ENCODE data around the gene RXRG. TPM values are rescaled to one million over a fixed set of nuclear protein-coding genes. Genes with fewer than 3 reads are reported as not detected.

RXRG gene
- total RNA-seq, 4 donors from 2014 or later, result 0.13 to 4.0 (median 0.84) TPM

DNA sequence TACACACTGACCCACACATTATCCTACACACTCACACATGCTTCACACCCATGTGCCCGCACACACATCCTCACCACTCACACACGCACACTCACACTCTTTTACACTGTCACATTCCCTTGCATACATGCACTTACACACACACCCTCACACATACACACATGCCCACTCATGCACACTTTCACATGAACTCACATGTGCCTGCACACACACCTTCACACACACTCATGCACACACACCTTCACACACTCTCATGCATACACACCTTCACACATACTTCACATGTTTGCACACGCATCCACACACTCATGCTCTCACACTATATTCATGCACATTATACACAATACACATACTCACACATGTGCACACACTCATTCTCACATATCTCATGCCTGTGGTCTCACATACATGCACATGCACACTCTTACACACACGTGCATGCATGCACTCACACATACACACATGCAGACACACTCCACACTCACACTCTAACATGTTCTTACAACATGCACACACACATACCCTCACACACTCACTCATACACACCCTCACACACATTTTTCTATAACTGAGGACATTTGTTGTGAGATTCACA, 42.3 kb downstream of the RXRG start:
- Histone ChIP-seq H3K4me3 (replicated peaks in 1 of 3) (no peak overlapping the region), H3K36me3 (no peaks in the 10 kb centered on the region), H3K9me3 (no peaks in the 10 kb centered on the region), H3K27me3 (no peaks in the 10 kb centered on the region), H3K4me1 (no peaks in the 10 kb centered on the region), H3K27ac (no peak overlapping the region)
- DNase-seq, result no peak
- 91 to 94% methylated on average over 4 of the region's 4 CpGs for WGBS, 2 donors
- TF ChIP-seq POLR2A (IDR thresholded peaks at IDR 0.05), result no peak
- TF ChIP-seq, protein P1, sequence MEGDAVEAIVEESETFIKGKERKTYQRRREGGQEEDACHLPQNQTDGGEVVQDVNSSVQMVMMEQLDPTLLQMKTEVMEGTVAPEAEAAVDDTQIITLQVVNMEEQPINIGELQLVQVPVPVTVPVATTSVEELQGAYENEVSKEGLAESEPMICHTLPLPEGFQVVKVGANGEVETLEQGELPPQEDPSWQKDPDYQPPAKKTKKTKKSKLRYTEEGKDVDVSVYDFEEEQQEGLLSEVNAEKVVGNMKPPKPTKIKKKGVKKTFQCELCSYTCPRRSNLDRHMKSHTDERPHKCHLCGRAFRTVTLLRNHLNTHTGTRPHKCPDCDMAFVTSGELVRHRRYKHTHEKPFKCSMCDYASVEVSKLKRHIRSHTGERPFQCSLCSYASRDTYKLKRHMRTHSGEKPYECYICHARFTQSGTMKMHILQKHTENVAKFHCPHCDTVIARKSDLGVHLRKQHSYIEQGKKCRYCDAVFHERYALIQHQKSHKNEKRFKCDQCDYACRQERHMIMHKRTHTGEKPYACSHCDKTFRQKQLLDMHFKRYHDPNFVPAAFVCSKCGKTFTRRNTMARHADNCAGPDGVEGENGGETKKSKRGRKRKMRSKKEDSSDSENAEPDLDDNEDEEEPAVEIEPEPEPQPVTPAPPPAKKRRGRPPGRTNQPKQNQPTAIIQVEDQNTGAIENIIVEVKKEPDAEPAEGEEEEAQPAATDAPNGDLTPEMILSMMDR (IDR thresholded peaks at IDR 0.05), result no peak
- intact Hi-C loops (cut with DNase I), result loop anchor here (5.0 kb wide), 1 partner anchor 190 kb away; no protein-coding TSS in a partner anchor

DNA sequence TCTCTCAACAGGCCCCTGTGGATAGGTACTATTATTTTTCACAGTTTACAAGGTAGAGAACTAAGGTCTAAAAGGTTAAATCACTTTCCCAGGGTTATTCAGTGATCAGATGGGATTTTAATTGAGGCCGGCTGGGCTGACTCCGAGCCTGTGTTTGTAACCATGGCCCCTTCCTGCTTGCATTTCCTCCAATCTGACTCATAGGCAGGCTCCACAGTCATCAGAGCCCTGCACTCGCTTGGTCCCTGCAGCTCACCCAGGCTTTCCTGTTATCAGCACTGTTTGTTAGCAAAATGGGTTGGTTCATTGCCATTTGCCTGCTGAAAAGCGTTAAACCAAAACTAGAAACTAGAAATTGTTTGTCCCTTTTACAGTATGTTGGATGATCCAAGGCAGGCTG, 47.0 kb downstream of the RXRG start:
- intact Hi-C loops (cut with DNase I), result loop anchor here (10.0 kb wide), 1 partner anchor 517 kb away; no protein-coding TSS in a partner anchor
- no peak for DNase-seq
- Histone ChIP-seq H3K27me3 (no peaks in the 10 kb centered on the region), H3K4me1 (peaks cover 0 to 6% of the 10 kb centered on the region in 2 donors), H3K4me3 (replicated peaks in 1 of 3) (no peak overlapping the region), H3K9me3 (no peaks in the 10 kb centered on the region), H3K27ac (no peak overlapping the region), H3K36me3 (no peaks in the 10 kb centered on the region)
- no peak for TF ChIP-seq POLR2A (IDR thresholded peaks at IDR 0.05)
- TF ChIP-seq, protein P1 (IDR thresholded peaks at IDR 0.05), result no peak
- WGBS, 2 donors, result 47 to 63% methylated on average over 4 of the region's 4 CpGs

DNA sequence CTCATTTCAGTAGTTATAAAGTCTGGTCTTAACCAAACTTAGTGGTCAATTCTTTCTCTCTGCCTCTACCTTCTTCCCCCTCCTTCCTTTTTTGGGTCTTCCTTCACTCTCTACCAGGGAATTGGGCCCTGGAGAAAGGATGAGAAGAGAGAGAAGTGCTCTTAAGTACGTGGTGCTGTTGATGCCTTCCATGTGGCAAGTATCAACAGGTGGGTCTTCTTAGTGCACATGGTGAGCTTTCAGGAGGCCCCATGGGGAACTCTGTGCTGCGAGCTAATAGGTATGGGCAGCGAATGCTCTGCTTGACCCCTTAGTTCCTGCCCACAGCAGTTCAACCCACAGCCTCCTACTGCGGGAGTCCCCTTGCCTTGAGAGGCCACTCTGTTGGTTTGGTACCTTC, 49.0 kb downstream of the RXRG start:
- no peak overlapping the region for H3K27ac ChIP-seq
- intact Hi-C loops (cut with DNase I), result loop anchor here (10.0 kb wide), 1 partner anchor 519 kb away; no protein-coding TSS in a partner anchor
- no peak for DNase-seq
- TF ChIP-seq, protein P1 (IDR thresholded peaks at IDR 0.05), result no peak
- TF ChIP-seq POLR2A (IDR thresholded peaks at IDR 0.05), result no peak
- no peaks in the 10 kb centered on the region for H3K36me3 ChIP-seq
- H3K4me1 ChIP-seq, result peaks cover 0 to 6% of the 10 kb centered on the region in 2 donors
- no peaks in the 10 kb centered on the region for H3K9me3 ChIP-seq
- WGBS, 2 donors, result 89 to 94% methylated on average over 4 of the region's 4 CpGs
- no peak overlapping the region for H3K4me3 ChIP-seq (replicated peaks in 1 of 3)
- H3K27me3 ChIP-seq, result no peaks in the 10 kb centered on the region

DNA sequence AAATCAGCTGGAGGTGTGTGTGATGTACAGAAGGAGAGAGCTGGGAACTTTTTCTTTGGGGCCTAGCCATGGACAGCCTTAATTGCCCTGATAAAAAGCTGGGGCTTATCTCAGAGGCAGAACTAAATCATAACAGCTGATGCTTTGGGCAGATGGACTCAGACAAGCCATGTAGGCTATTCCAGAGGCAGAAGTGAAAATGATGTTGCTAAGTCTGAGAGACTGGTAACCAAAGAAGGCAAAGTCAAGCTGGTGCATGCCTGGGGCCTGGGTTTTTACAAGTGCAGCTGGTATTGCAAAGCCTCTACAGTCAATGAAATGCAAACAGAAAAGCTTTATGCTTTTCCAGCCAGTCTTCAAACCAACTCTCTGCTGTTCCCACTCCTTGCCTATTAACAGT, 49.4 kb downstream of the RXRG start:
- no peak overlapping the region for H3K27ac ChIP-seq
- TF ChIP-seq POLR2A (IDR thresholded peaks at IDR 0.05), result no peak
- TF ChIP-seq, protein P1 (IDR thresholded peaks at IDR 0.05), result no peak
- peaks cover 0 to 6% of the 10 kb centered on the region in 2 donors for H3K4me1 ChIP-seq
- no peak for DNase-seq
- intact Hi-C loops (cut with DNase I), result loop anchor here (10.0 kb wide), 1 partner anchor 519 kb away; no protein-coding TSS in a partner anchor
- no peaks in the 10 kb centered on the region for H3K27me3 ChIP-seq
- H3K9me3 ChIP-seq, result no peaks in the 10 kb centered on the region
- H3K36me3 ChIP-seq, result no peaks in the 10 kb centered on the region
- no peak overlapping the region for H3K4me3 ChIP-seq (replicated peaks in 1 of 3)

All from thyroid gland (tissue), 4 donors.